HG02571 (cell line): ENCODE results near the gene MAPK8IP3.

Source experiments
- ATAC-seq: cut with Tn5 transposase; IDR thresholded peaks from one replicate; pipeline ENCODE4 v1.9.1; 2021; ENCODE audit warnings: mild to moderate bottlenecking, moderate library complexity; ENCODE audit not compliant: unreplicated experiment

Gene MAPK8IP3

DNA sequence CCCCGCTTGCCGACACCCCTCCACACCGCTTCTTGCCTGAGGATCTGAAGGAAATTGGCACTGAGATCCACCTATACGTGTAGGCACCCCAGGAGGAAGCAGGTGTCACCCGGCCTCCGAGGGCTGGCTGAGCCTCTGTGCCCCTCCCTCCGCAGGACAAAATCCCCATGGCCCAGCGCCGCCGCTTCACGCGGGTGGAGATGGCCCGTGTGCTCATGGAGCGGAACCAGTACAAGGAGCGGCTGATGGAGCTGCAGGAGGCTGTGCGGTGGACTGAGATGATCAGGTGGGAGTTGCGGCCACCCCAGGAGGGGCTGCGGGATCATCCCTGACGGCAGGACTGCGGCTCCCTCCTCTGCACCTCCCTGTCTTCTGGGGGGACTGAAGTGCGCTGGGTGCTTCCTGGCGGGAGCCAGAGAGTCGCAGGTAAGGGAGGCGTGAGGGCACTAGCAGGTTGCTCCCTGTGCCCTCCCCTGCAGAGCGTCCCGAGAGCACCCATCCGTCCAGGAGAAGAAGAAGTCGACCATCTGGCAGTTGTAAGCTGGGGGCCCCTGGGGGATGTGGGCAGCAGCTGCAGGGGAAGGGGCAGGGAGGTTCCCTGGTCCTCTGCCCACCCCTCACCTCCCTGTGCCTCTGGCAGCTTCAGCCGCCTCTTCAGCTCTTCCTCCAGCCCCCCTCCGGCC, 56.3 kb downstream of the MAPK8IP3 start:
- no peak for ATAC-seq

DNA sequence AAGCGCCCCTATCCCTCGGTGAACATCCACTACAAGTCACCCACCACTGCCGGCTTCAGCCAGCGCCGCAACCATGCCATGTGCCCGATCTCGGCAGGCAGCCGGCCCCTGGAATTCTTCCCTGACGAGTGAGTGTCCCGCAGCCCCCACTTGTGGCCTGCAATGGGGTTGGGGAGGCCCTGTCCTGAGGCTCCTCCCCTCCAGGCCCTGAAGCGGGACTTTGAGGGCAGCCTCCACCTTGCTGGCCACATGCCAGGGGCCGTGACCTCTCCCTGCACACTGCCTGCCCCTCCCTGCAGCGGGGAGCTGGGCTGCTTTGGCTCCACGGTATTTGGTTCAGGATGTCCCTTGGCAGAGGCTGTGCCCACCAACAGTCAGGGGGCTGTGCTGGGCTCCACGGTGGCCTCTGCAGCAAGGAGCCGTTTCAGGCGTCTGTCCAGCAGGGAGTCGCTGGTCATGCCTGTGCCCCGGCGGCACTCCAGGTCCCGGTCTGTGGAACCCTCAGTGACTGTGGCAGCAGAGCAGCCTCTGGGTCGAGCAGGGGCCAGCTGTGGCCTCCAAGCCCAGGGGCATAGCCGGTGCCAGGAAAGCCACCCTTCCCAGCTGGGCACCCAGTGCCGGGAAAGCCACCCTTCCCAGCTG, 57.0 kb downstream of the MAPK8IP3 start:
- no peak for ATAC-seq

GRCh38 chr16:1763521-1764511, 57.8 kb downstream of the MAPK8IP3 start:
- no peak for ATAC-seq

DNA sequence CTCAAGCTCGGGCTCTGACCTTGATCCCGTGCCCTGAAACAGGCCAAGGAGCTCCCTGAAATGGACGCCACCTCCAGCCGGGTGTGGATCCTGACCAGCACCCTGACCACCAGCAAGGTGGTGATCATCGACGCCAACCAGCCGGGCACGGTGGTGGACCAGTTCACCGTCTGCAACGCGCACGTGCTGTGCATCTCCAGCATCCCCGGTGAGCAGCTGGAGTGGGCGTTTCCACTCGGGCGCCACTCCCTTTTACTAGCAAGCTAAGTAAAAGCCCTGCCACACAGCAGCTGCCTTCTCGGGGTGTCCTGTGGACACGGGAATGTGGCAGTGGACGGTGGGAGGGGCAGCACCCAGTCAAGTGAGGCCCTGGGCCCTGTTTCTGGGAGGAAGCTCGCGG, 59.0 kb downstream of the MAPK8IP3 start:
- no peak for ATAC-seq

- no peak for ATAC-seq
These were observed 59.8 kb downstream of the MAPK8IP3 start for GRCh38 chr16:1765826-1766225.

DNA sequence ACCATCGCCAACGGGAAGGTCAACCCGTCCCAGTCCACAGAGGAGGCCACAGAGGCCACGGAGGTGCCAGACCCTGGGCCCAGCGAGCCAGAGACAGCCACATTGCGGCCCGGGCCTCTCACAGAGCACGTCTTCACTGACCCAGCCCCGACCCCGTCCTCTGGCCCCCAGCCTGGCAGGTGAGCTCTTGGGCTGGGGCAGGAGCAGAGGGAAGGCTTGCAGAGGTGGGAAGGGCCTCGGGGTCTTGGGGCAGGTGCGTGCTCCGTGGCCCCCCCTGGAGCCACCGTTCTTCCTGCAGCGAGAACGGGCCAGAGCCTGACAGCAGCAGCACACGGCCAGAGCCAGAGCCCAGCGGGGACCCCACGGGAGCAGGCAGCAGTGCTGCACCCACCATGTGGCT, 60.2 kb downstream of the MAPK8IP3 start:
- no peak for ATAC-seq

- ATAC-seq = no peak
These were observed 60.7 kb downstream of the MAPK8IP3 start for GRCh38 chr16:1766701-1767100.

- no peak for ATAC-seq
These were observed 61.4 kb downstream of the MAPK8IP3 start for GRCh38 chr16:1767116-1767994.

DNA sequence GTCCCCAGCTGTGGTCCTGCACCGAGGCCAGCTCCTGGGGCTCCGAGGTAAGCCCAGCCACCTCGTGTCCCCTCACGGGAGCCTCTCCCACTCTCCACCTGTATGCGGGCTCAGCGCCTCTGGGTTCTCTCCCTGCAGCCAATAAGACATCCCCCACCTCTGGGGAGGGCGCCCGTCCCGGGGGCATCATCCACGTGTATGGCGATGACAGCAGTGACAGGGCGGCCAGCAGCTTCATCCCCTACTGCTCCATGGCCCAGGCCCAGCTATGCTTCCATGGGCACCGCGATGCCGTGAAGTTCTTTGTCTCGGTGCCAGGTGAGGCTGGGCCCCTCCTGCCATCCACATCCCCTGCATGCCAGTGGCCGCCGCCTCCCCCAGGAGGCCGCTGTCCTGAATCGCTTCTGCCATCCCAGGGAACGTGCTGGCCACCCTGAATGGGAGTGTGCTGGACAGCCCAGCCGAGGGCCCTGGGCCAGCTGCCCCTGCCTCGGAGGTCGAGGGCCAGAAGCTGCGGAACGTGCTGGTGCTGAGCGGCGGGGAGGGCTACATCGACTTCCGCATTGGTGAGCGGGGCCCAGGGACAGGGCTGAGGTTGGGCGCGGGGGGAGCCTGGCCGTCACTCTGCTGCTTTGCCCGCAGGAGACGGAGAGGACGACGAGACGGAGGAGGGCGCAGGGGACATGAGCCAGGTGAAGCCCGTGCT, 62.2 kb downstream of the MAPK8IP3 start:
- no peak for ATAC-seq

GRCh38 chr16:1768767-1769401, 62.9 kb downstream of the MAPK8IP3 start:
- no peak for ATAC-seq

DNA sequence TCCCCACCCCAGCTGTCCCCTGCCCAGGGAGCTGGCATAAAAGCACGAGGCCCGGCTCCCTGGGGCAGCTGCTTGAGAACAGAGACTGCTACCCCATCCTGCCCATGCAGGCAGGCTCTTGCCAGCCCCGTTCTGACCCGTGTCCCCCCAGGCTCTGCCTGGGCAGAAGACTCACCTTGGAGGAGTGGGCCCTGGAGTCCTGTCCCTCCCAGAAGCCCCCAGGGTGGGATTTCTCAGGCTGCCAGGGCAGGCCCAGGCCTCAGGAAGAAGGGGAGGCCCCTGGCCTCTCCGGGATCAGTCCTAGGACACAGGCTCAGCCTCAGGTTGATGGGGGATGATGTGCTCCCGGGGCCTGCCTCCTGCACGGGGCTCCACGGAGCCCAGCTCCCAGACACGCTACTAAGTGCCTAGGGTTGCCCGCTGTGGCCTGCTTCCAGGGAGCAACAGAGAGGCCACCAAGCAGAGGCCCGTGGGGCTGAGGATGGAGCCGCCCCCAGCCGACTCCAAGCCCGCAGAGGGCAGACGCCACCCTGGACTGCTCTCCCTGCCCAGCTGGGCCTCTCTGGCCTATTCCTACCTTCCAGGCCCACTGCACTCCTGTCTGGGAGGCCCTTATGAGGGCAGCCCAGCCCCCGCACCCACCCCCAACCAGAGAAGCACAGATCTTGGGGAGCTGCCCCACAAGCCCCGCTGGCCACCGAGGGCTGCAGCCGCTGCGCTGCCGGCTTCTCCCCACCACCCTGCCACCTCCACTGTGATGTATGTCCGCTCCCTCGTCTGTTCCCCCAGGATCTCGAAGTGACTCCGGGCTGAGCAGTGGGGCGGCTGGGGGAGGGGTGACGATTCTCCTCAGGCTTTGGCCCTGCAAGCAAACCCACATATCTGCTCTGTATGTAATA, 63.7 kb downstream of the MAPK8IP3 start:
- no peak for ATAC-seq

DNA sequence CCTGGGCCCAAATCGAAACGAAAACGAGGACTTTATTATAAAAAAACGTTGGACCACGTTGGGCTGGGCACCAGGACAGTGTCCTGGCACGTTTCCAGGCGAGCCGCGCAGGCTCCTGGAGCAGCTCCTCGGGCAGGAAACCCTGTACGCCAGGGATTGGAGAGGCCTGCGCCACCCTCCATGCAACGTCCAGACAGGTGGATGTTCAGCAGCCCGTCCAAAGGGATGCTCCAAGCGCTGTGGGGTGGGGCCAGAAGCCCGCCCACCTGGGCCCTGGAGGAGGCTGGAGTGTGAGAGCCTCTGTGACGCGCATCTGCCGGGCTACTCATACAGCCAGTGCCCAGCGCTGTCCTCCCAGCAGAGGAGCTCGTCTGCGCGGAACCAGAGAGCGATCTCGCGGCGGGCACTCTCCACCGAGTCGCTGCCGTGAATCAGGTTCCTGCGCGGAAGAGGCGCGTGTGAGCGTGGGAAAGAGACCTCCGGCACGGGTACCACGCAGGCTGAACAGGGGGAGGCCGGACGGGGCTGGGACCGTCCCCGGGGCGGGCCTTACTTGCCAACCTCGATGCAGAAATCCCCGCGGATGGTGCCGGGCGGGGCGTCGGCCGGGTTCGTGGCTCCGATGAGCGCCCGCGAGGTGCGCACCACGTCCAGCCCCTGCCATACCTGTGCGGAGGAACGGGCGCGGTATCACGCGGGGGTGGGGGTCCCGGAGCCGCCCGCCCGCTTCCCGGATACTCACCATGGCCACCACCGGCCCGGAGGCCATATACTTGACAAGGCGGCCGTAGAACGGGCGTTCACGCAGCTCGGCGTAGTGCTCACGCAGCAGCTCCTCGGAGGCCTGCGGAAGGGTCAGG, 64.6 kb downstream of the MAPK8IP3 start:
- ATAC-seq = no peak

DNA sequence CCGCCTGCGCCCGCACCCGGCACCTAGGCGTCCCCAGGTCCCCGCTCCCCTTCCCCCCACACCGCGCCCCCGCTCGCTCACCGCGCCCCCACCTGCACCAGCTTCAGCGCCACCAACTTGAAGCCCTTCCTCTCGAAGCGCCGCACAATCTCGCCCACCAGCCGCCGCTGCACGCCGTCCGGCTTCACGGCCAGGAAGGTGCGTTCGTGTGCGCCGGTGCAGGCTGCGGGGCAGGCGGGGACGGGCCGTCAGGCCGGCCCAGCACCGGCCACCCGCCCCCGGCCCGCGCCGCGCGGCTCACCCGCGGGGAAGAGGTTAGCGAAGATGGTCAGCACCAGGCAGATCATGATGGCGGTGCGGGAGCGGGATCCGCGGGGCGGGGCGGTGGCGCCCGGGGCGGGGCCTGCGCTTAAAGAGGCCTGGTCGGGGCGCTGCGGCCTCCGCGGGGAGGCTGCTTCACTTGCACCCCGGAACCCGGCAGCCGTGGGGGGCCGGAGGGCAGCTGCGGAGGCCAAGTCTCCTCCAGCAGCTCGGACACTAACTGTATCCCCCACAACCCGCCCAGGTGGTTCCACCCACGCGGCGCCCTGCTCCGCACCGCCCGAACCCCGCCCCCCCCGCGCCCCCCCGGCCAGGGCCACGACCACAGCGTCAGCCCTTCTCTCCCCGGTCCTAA, 65.3 kb downstream of the MAPK8IP3 start, which contains the start of gene NME3:
TSS of gene NME3 (minus strand) at position 356 of the 676 bp plus-strand sequence. CDS start at position 347, 9 bp downstream.
- ATAC-seq = no peak

GRCh38 chr16:1771864-1772361, 65.9 kb downstream of the MAPK8IP3 start:
- no peak for ATAC-seq

GRCh38 chr16:1772362-1772907, 66.4 kb downstream of the MAPK8IP3 start, which contains the start of gene EME2:
EME2 (plus strand) TSS chr16:1772810; CDS start chr16:1773228, 418 bp downstream.
- peak; percentile 1 for ATAC-seq
